K562 (cell line): ENCODE data around the gene SH2D3A. TPM values are rescaled to one million over a fixed set of nuclear protein-coding genes. Genes with fewer than 3 reads are reported as not detected.

Source experiments
- ATF4 ChIP-seq: fragments of 450-650 bp; formaldehyde crosslinking; IDR thresholded peaks from 2 replicates; pipeline ENCODE4 v1.4.0; 2022; ENCODE audit warnings: mild to moderate bottlenecking, moderate library complexity
- FOS ChIP-seq: IDR thresholded peaks from 3 replicates; pipeline ENCODE4 v1.6.1; 2011; ENCODE audit not compliant: insufficient read length; ENCODE audit errors: extremely low read depth
- KLF13 ChIP-seq: fragments of 450-650 bp; IDR thresholded peaks from 2 replicates; pipeline ENCODE4 v1.6.1; 2016; ENCODE audit warnings: missing genetic modification characterization, low read depth, mild to moderate bottlenecking, missing compliant biosample characterization, moderate library complexity, borderline replicate concordance
- MLLT1 ChIP-seq, 2 experiments: fragments of 450-650 bp; IDR thresholded peaks; 2 replicates each; pipeline ENCODE4 v1.6.1; 2016
- ZNF212 ChIP-seq: fragments of 450-650 bp; formaldehyde crosslinking; IDR thresholded peaks from 2 replicates; pipeline ENCODE4 v1.4.0; 2020; ENCODE audit warnings: mild to moderate bottlenecking
- ZNF354B ChIP-seq: fragments of 250-450 bp; sonication (Bioruptor Pico); IDR thresholded peaks from 2 replicates; pipeline ENCODE4 v1.4.0; 2020
- polyA plus RNA-seq, 8 experiments: library from polyadenylated mRNA; depleted of rRNA in 4 of 8; stranded (reverse) in 5 of 8; unstranded in 3 of 8; fragments of >200 nt; fragmentation: Nextera tagmentation in 2 of 8; fragmentation: Illumina TruSeq in 1 of 8; extraction: Ambion mirVana in 2 of 8; extraction: Trizol in 1 of 8; gene quantifications; 2 replicates each; pipeline versions ENCODE4 v1.2.1 to v1.2.3, GENCODE V29; 2011 to 2014; ENCODE audit warnings: inconsistent platforms in 1 of 8, missing spikeins in 1 of 8
- total RNA-seq, 7 experiments: library from RNA; depleted of rRNA in 6 of 7; stranded (reverse); fragments of >200 nt in 6 of 7; fragmentation: Illumina TruSeq in 2 of 7; extraction: Trizol in 2 of 7; gene quantifications; 2 replicates each; pipeline versions ENCODE4 v1.2.1 to v1.2.3, GENCODE V29; 2011 to 2021; ENCODE audit warnings: low replicate concordance in 1 of 7
- TF ChIP-seq, protein P1 (sequence below): sonication (generic); formaldehyde crosslinking; IDR thresholded peaks from 2 replicates; pipeline ENCODE4 v1.8.1; 2023; ENCODE audit warnings: mild to moderate bottlenecking, missing genetic modification reagents

Gene SH2D3A
- total and polyA plus RNA-seq, 9 of the 15 experiments (the other 6 are each of a cell fraction or from before 2014, with no cell fraction given), result 0.75 to 26.3 (median 8.9) TPM

GRCh38 chr19:6767357-6768235 lies at the start of gene SH2D3A (continued):
- TF ChIP-seq, protein P1, sequence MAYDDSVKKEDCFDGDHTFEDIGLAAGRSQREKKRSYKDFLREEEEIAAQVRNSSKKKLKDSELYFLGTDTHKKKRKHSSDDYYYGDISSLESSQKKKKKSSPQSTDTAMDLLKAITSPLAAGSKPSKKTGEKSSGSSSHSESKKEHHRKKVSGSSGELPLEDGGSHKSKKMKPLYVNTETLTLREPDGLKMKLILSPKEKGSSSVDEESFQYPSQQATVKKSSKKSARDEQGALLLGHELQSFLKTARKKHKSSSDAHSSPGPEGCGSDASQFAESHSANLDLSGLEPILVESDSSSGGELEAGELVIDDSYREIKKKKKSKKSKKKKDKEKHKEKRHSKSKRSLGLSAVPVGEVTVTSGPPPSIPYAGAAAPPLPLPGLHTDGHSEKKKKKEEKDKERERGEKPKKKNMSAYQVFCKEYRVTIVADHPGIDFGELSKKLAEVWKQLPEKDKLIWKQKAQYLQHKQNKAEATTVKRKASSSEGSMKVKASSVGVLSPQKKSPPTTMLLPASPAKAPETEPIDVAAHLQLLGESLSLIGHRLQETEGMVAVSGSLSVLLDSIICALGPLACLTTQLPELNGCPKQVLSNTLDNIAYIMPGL (CRISPR knock-in tag), result no peak
- peak; percentile 46; the same call in 1 of the 2 replicates for TF ChIP-seq KLF13 (tag)
- no peak for TF ChIP-seq ATF4 (CRISPR knock-in tag)
- TF ChIP-seq ZNF212 (CRISPR knock-in tag), result no peak
- TF ChIP-seq FOS, result no peak
- TF ChIP-seq MLLT1 (IDR thresholded peaks at IDR 0.05), result no peak
- TF ChIP-seq ZNF354B (CRISPR knock-in tag), result no peak
